ENCODE measurements around the gene KCNC1.

Gene KCNC1

DNA sequence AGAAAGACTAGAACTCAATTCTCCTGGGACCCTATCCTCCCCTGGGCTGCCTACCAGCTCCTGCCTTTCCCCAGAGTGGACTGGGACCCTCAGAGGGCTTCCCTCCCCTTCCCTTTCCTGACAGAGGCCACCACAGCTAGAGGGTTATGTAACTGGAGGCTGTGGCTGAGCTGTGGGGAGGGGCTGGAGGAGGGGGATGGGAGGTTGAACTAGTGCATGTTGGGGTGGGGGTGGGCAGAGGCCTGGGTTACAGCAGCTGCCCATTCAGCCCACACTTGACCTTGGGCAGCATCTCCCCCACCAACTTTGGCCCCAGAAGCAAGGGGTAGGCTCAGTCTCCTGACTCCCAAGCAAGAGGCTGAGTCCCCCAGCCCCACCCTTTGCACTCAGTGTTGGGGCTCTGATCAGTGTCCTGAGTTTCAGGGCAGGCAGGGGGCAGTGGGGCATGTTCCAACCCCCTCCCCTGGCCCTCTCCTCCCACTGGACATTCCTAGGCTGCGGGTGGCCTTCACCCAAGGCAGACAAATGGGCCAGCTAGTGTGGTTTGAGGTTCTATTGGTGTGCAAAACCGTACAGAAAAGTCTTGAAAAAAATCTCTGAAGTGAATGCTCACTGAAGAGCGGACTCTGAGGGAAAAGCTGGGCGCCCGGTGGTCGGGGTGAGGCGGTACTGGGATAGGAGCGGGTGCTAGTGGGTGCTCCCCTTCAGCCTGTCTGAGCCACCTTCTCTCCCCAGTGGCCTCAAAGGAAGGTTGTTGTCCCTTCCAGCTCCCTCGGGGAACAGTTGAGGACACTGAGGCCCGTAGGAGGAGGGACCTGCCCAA, 3.8 kb downstream of the KCNC1 start:
- no peak for DNase-seq

GRCh38 chr11:17739945-17740338, 5.4 kb downstream of the KCNC1 start:
- no peak for DNase-seq

- DNase-seq = no peak
Observed at GRCh38 chr11:17740649-17741235, 6.2 kb downstream of the KCNC1 start.

DNA sequence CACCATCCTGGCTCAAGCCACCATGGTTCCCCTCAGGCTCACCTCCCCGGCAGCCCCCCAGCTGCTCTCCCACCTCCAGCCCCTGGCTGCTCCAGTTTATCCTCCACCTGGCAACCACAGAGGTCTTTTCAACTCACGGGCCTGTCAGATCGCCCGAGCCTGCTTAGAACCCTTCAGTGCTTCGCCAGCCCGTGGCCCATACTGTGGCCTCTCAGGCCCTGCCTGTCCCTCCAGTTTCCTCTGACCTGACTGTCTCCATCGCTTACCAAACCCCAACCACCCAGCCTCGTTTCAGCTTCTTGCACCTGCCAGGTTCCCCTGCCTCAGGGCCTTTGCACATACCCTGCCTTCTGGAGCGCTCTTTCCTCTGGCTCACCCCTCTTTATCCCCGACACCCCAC, 6.9 kb downstream of the KCNC1 start:
- DNase-seq = no peak

DNA sequence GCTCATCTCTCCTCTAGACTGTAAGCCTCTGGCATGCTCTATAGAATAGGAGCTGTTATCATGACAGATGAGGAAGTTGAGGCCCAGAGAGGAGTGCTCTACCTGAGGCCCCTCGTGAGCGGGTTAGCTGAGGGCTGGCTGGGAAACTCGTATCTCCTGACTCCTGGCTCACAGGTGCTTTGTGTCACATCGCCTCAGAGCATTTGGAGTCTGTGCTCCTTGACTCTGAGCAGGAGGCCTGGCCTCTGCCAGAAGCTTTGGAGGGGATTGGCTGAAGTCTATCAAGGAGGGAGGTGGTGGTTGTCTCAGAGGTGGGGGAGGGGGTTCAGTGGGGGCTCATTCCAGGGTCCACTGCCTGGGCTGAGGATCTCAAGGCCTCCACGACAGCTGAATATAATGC, 7.4 kb downstream of the KCNC1 start:
- no peak for DNase-seq

DNA sequence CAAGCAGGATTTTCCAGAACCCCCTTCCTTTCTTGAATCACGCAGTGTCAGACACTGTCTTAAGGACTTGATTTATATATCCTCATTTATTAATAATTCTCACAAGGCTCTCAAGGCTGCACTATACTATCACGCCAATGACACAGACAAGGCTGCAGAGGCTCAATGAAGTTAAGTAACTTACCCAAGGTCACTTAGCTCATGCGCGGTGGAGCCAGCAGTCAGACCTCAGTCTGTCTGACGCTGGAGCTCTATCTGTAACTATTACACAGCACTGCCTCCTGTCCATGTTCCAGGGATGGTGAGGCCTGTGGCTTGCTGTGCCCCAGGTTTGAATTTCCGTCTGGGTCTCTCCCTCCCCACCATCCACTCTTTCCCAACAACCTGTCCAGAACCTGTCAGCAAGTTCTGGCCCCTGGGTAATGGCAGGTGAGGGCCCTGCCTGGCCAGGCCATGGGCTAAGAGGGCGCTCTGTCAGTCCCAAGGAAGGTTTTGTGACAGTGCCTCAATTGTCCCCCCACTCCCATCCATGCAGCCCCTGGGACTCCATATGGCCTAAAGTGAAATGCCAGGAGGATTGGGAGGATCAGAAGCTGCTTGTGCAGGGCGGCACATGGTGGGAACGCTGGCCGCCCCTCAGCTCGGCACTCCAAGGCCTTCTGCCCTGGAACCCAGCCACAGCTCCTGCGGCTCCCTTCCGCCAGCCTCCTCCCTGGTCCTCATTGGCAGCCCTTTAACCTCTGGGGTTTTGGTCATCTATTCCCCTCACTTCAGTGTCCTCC, 8.6 kb downstream of the KCNC1 start:
- no peak for DNase-seq

- DNase-seq = no peak
Observed at GRCh38 chr11:17743808-17744119, 9.2 kb downstream of the KCNC1 start.

GRCh38 chr11:17744151-17744940, 9.8 kb downstream of the KCNC1 start:
- DNase-seq = no peak

DNA sequence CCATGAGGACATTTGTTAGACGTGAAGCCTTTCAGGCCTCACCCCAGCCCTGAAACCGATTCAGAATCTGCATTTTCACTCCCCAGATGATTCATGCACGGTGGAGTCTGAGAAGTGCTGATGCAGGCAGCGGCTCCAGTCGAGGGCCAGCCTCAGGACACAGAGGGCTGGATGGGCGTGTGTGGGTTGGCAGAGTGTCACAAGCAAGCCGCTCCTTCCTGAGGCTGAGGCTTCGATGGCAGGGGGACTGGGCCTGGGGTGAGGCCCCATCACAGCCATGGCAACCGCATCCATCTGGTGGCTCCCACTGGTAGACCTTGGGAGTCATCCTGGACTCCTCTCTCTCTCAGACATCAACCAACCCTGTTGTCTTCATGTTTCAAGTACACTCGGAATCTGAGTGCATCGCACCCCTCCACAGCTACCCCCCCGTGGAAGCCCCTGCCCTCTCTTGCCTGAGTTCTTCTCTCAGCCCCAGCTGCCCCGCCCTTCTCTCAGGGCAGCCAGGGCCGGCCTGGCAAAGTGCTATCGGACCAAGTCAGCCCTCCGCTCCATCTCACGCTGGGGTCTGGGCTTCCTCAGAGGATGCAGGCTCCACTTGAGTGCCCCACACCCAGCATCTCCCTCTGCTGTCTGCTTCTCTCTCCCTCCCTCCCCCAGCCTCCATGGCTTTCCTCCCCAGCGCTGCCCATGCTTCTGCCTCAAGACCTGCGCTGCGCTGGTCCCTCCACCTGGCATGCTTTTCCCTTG, 10.6 kb downstream of the KCNC1 start:
- no peak for DNase-seq

DNA sequence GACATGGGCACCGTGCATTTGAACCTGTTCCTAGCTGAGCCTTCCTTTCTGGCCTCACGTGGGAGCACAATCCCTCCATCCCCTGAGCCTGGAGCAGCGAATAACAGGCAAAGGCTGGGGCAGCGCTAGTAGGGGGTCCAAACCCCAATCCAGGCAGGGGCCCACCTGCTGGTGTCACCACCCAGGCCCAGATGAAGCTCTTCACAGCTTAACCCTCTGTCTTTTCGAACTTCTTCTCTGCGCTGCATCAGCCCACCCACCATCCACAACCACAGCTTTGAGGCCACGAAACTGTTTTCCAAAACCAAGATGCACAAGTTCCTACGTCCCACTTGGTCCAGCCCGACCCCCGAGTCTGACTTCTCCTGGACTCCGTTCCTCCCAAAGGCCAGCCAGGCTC, 11.5 kb downstream of the KCNC1 start:
- DNase-seq = no peak

- no peak for DNase-seq
Observed at GRCh38 chr11:17747131-17747955, 12.8 kb downstream of the KCNC1 start.

GRCh38 chr11:17748044-17748443, 13.5 kb downstream of the KCNC1 start:
- DNase-seq = no peak

DNA sequence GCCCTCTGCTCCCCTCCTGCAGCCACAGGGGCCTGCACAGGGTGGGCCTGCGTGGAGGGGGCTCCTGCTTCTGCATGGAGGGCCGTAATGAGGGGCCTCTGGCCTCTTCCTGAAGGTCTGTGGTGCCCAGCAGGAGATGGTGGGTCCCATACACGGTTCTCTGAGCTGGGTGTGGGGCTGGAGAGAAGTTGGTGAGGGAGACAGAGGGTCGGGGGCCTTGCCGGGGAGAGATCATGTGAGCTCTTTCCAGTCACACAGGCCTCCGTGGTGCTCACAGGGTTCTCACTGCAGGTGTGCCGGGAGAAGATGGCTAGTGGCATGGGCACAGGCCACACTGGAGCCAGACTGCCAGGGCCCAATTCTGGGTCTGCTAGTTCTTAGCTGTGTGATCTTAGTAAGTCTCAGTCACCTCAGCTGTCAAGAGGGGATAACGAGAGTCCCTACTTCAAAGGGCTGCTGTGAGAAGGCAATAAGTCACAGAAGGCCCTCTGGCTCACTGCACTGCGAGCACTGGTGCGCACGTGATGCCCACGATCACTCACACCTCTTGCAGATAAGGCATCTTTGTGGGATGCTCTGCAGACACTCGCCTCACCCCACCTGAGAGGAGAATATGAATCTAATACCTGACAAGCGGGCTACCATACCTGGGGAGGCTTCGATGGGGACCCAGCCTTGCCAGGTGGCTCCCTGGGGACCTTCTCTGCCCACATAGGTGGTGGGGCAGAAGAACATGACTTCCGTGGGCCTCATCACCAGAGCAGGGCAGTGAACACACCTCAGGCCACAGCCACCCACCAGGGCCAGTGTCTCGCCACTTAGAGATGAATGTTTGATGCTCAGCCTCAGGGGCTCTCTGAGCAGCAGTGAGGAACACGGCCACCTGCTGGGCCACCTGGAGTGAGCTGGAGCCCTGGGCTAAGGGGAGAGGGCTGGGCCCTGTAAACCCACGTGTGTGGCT, 14.5 kb downstream of the KCNC1 start:
- no peak for DNase-seq

DNA sequence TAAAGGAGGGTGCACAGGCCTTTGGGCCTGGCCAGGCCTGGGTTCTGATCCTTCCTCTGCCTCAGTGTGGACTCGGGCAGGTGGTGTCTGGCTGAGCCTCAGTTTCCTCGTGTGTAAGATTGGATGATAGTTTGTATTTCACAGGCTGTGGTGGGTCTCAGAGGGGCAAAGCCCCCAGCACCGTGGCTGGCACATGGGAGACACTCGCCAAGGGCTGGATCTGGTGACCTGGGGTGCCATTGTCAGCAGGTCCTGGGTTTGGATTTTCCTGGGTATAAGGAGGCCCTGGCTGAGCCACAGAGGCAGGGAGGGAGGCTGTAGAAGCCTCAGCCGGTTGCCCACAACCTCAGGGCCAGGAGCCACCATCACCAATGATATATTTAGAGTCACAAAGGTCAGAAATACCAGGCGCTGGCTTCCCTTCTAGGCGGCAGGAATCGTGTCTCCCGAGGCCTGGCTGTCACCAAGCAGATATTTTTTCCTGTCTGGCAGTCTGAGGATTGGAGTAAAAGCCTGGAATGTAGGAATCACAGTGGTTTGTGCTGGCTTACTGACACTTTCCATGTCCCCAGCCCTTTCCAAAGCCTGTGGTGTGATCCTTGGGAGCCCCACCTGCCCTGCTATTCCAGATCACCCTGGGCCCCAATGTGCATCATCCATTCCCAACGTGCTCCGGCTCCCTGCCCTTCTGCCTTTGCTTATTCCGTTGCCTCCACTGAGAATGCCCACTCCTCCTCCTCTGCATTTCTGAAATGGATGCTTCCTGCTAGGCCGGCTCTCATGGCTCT, 15.6 kb downstream of the KCNC1 start:
- no peak for DNase-seq

DNA sequence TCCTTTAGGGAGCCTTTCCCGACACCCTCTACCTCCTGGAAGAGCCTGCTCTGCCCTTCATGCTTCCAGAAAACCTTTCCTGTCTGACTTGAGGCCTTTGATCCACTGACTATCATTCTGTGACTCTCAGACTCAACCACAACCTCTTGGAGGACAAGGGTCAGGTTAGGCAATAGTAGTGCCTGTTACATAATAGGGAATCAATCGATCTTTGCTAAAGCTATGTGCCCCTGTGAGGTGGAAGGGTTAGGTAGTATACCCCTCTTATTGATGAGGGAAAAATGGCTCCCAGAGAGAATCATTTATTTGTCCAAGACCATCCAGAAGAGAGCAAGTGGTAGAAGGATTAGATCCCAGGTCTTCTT, 16.2 kb downstream of the KCNC1 start:
- no peak for DNase-seq

DNA sequence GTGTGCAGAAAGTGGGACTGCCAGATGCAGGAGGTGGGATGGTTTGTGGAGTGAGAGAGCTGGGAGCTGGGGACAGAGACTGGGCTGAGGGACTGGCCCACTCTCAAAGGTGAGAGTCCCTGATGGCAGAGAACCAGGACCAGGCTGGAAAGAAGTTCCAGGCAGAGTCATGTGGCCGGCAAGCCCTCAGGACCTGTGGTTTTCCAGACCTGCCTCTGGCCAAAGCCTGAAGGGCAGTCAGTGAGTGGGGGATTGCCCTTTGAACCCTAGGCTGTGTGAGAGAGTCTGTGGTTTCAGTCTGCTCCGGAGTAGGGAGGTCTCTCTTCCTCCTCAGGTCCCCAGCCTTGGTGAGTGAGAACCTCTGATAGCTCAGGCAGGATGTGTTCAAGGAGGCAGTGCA, 17.0 kb downstream of the KCNC1 start:
- no peak for DNase-seq

DNA sequence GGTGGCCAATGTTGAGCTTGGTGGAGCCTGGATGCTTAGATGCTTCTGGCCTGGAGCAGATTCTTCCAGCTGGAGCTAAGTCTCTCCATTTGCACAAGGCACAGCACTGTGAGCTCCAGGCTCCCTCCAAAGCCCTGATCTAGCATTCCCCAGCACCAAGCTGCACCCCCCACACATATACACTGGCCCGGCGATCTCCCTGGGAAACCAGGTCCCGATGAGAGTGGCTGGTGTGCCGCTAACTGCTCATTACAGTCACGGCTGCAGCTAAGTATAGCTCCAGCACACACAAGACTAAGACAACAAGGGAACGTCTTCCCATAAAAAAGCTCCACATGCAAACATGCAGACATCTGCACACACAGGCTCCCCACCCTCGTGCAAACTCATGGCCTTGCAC, 17.6 kb downstream of the KCNC1 start:
- DNase-seq = no peak

GRCh38 chr11:17753153-17753552, 18.6 kb downstream of the KCNC1 start:
- no peak for DNase-seq

- DNase-seq = no peak
Observed at GRCh38 chr11:17753641-17754040, 19.1 kb downstream of the KCNC1 start.

GRCh38 chr11:17755891-17756290, 21.3 kb downstream of the KCNC1 start:
- no peak for DNase-seq

Data from activated CD4-positive, alpha-beta T cell treated with anti-CD3 and anti-CD28 coated beads for 4 hours (primary cell).